ENCODE measurements around the gene PPP1R14B.

GRCh38 chr11:64206457-64207255 lies 40.1 kb downstream of the PPP1R14B start, which contains the start of gene FERMT3:
- TF ChIP-seq CTCF (IDR thresholded peaks at IDR 0.05) (no peak), POLR2A (IDR thresholded peaks at IDR 0.05) (no peak)

Data from thyroid gland (tissue), 4 donors.